A549 treated with CpdA at 1 μM for 4 hours (cell line): Measurements from ENCODE around the gene BTN3A1. TPM values are rescaled to one million over a fixed set of nuclear protein-coding genes. Genes with fewer than 3 reads are reported as not detected.

ENCODE experiments used
- total RNA-seq: library from RNA; stranded (reverse); fragments of 200-300 nt; extraction: Qiagen RNA extraction; gene quantifications from 5 replicates; pipeline ENCODE4 v1.2.3, GENCODE V29; 2022; ENCODE audit warnings: low read depth

BTN3A1 gene
- total RNA-seq: 2.3 to 4.2 TPM (median 3.6 TPM) in 5 replicates

GRCh38 chr6:26401987-26402658, at the start of gene BTN3A1:
TSS of gene BTN3A1 (plus strand) at chr6:26402275. CDS start at chr6:26405564, 3,289 bp downstream.

GRCh38 chr6:26457806-26458688, 56.0 kb downstream of the BTN3A1 start, which contains the start of gene BTN2A1:
TSS of gene BTN2A1 (plus strand) at chr6:26457955. CDS start at chr6:26458637, 682 bp downstream.

Other genes starting within 250 kb of the BTN3A1 start
- gene BTN3A2, start 37.1 kb upstream of the BTN3A1 start, total RNA-seq: 3.6 to 5.1 TPM (median 3.9 TPM) in 5 replicates
- gene BTN2A2, start 19.2 kb upstream of the BTN3A1 start, total RNA-seq: 5.7 to 8.8 TPM (median 7.5 TPM) in 5 replicates
- 0.77 to 1.3 TPM (median 1.1 TPM) in 5 replicates for gene BTN3A3, start 38.2 kb downstream of the BTN3A1 start, total RNA-seq
- 17.4 to 21.2 TPM (median 19.8 TPM) in 5 replicates for gene BTN2A1, start 55.7 kb downstream of the BTN3A1 start, total RNA-seq
- gene BTN1A1, start 98.0 kb downstream of the BTN3A1 start, total RNA-seq: 0.06 TPM in 1 of 5 replicates, not detected in the others
- 58.9 to 90.4 TPM (median 72.6 TPM) in 5 replicates for gene HMGN4, start 136.1 kb downstream of the BTN3A1 start, total RNA-seq
- 11.6 to 15.3 TPM (median 14.5 TPM) in 5 replicates for gene ABT1, start 194.7 kb downstream of the BTN3A1 start, total RNA-seq